Stomach (tissue), 4 donors: ENCODE results near the gene USP10.

Source experiments
- CTCF ChIP-seq, 7 experiments: fragments of 450-650 bp in 4 of 7; fragments of 200-600 bp in 3 of 7; sonication (generic) in 3 of 7; IDR thresholded peaks; one replicate each; pipeline ENCODE4 v1.5.1; 2016 to 2019; ENCODE audit warnings: antibody characterized with exemption in 7 of 7, control low read depth in 2 of 7, mild to moderate bottlenecking in 1 of 7
- POLR2A ChIP-seq, 4 donors: fragments of 450-650 bp; IDR thresholded peaks; one replicate each; pipeline ENCODE4 v1.6.1; 2016; ENCODE audit warnings: antibody characterized with exemption in 4 of 4, control low read depth in 2 of 4, mild to moderate bottlenecking in 1 of 4, moderate library complexity in 1 of 4

- TF ChIP-seq CTCF (IDR thresholded peaks at IDR 0.05) (no peak), POLR2A (IDR thresholded peaks at IDR 0.05) (no peak)
These were observed 58.8 kb downstream of the USP10 start for GRCh38 chr16:84758627-84759026.
